OCI-LY7 (cell line): ENCODE results near the gene ATXN10.

Experiments used
- CTCF ChIP-seq: fragments of 200-600 bp; sonication (generic); conservative IDR thresholded peaks from 2 replicates; pipeline ENCODE4 v1.5.1; 2014; ENCODE audit warnings: mild to moderate bottlenecking, antibody characterized with exemption, low read length, moderate library complexity, mixed read lengths
- EZH2phosphoT487 ChIP-seq: fragments of 200-600 bp; sonication (generic); IDR thresholded peaks from 2 replicates; pipeline ENCODE4 v1.6.1; 2018; ENCODE audit warnings: low read depth, borderline replicate concordance, mild to moderate bottlenecking, mixed run types, antibody characterized with exemption, low read length, moderate library complexity, mixed read lengths

GRCh38 chr22:45710469-45710868 is 38.8 kb downstream of the ATXN10 start:
- TF ChIP-seq EZH2phosphoT487 (no peak), CTCF (no peak)
